COR-L47 (cell line): ENCODE data around the gene TJAP1.
"Not testable (repeated sequence)": the region's sequence is repeated elsewhere in the genome, so short reads cannot be mapped to it uniquely, and the experiment has no call there.

ENCODE experiments used
- DNase-seq: peaks from one replicate; lab custom pipeline; 2025; lab: John Stamatoyannopoulos, UW

Gene TJAP1

GRCh38 chr6:43481591-43482236 is 4.3 kb downstream of the TJAP1 start:
- DNase-seq: no peak

GRCh38 chr6:43488667-43489276 is 11.4 kb downstream of the TJAP1 start:
- no peak for DNase-seq

GRCh38 chr6:43489277-43490072 is 12.1 kb downstream of the TJAP1 start:
- no peak for DNase-seq

- DNase-seq: no peak
These were observed 13.2 kb downstream of the TJAP1 start for GRCh38 chr6:43490523-43490939.

GRCh38 chr6:43491750-43492661 is 14.6 kb downstream of the TJAP1 start:
- DNase-seq: no peak

- DNase-seq: no peak
These were observed 15.3 kb downstream of the TJAP1 start for GRCh38 chr6:43492673-43493072.

- DNase-seq: no peak
These were observed 15.9 kb downstream of the TJAP1 start for GRCh38 chr6:43493230-43493629.

GRCh38 chr6:43493833-43494232 is 16.5 kb downstream of the TJAP1 start:
- no peak for DNase-seq

- DNase-seq: no peak
These were observed 17.0 kb downstream of the TJAP1 start for GRCh38 chr6:43494321-43494720.

GRCh38 chr6:43494766-43495165 is 17.4 kb downstream of the TJAP1 start:
- no peak for DNase-seq

- no peak for DNase-seq
These were observed 18.1 kb downstream of the TJAP1 start for GRCh38 chr6:43495409-43495941.

- DNase-seq: no peak
These were observed 19.2 kb downstream of the TJAP1 start for GRCh38 chr6:43496370-43497128.

- DNase-seq: no peak
These were observed 19.7 kb downstream of the TJAP1 start for GRCh38 chr6:43497129-43497396.

GRCh38 chr6:43497689-43498088 is 20.3 kb downstream of the TJAP1 start:
- DNase-seq: no peak

GRCh38 chr6:43498291-43498690 is 20.9 kb downstream of the TJAP1 start:
- DNase-seq: not testable (repeated sequence)

GRCh38 chr6:43499028-43499815 is 21.9 kb downstream of the TJAP1 start:
- DNase-seq: no peak

GRCh38 chr6:43500921-43501320 is 23.6 kb downstream of the TJAP1 start:
- no peak for DNase-seq

- no peak for DNase-seq
These were observed 25.3 kb downstream of the TJAP1 start for GRCh38 chr6:43502666-43503065.

GRCh38 chr6:43503443-43503842 is 26.1 kb downstream of the TJAP1 start:
- no peak for DNase-seq

- DNase-seq: no peak
These were observed 27.6 kb downstream of the TJAP1 start for GRCh38 chr6:43504756-43505593.
